Spleen (tissue), 7 donors: ENCODE results near the gene ALPK3.

Source experiments
- CTCF ChIP-seq, 11 experiments: fragments of 200-600 bp in 7 of 11; fragments of 450-650 bp in 4 of 11; sonication (generic) in 4 of 11; IDR thresholded peaks in 8 of 11; conservative IDR thresholded peaks in 3 of 11; 1 replicate in 7 of 11; 2 replicates in 4 of 11; pipeline versions ENCODE4 v1.4.0 to v1.8.0; 2016 to 2021; ENCODE audit warnings: antibody characterized with exemption in 11 of 11, inconsistent platforms in 4 of 11, mild to moderate bottlenecking in 1 of 11
- POLR2AphosphoS5 ChIP-seq, 3 donors: sonication (generic); formaldehyde crosslinking; IDR thresholded peaks; one replicate each; pipeline ENCODE4 v1.5.1; 2017; ENCODE audit warnings: antibody characterized with exemption in 3 of 3
- donor health status: DM: no; HTN: no; CAD: no; lungs with moderate emphysema.
- donor health status: DM: no; HTN: no; CAD: no.
- donor health status: DM: no; HTN: no; CAD: no.

- TF ChIP-seq CTCF (IDR thresholded peaks at IDR 0.05 in 8 of 11, conservative IDR thresholded peaks at IDR 0.05 in 3 of 11) (no peak), POLR2AphosphoS5 (IDR thresholded peaks at IDR 0.05) (no peak)
Measured at GRCh38 chr15:84811828-84812227, 5.3 kb upstream of the ALPK3 start.
